MM.1S (cell line): ENCODE data around the gene ZNF446.
A peak's percentile ranks its signal among the peaks of the same experiment; 100 is the strongest.
"Not testable (repeated sequence)": the region's sequence is repeated elsewhere in the genome, so short reads cannot be mapped to it uniquely, and the experiment has no call there.

Experiments used
- DNase-seq: peaks from one replicate; pipeline ENCODE4 v3.0.0-alpha.2; 2015
- H2AFZ ChIP-seq: fragments of 300-600 bp; sonication (generic); 2 replicates; pipeline ENCODE4 v1.6.0; 2016; ENCODE audit warnings: antibody characterized with exemption, low read length
- H3F3A ChIP-seq: fragments of 300-600 bp; sonication (generic); 2 replicates; pipeline ENCODE4 v1.6.1; 2016; ENCODE audit warnings: mild to moderate bottlenecking, antibody characterized with exemption, low read length, moderate library complexity, mixed read lengths; ENCODE audit not compliant: insufficient read depth
- H3K27ac ChIP-seq: fragments of 300-600 bp; sonication (generic); 2 replicates; pipeline ENCODE4 v1.5.1; 2016; ENCODE audit warnings: mild to moderate bottlenecking, low read length
- H3K27me3 ChIP-seq: fragments of 300-600 bp; sonication (generic); replicated peaks from 2 replicates; pipeline ENCODE4 v1.6.0; 2016; ENCODE audit warnings: low read length; ENCODE audit not compliant: insufficient read depth
- H3K36me3 ChIP-seq: fragments of 300-600 bp; sonication (generic); replicated peaks from 2 replicates; pipeline ENCODE4 v1.6.1; 2016; ENCODE audit warnings: mild to moderate bottlenecking, low read length, mixed read lengths; ENCODE audit not compliant: insufficient read depth
- H3K4me1 ChIP-seq: fragments of 300-600 bp; sonication (generic); 2 replicates; pipeline ENCODE4 v1.6.1; 2016; ENCODE audit warnings: low read length, mixed read lengths
- H3K4me2 ChIP-seq: fragments of 300-600 bp; sonication (generic); 2 replicates; pipeline ENCODE4 v1.6.0; 2016; ENCODE audit warnings: low read depth, low read length
- H3K4me3 ChIP-seq: fragments of 300-600 bp; sonication (generic); 2 replicates; pipeline ENCODE4 v1.5.1; 2016; ENCODE audit warnings: low read length, mixed read lengths
- H3K79me2 ChIP-seq: fragments of 300-600 bp; sonication (generic); 2 replicates; pipeline ENCODE4 v1.6.1; 2016; ENCODE audit warnings: mixed run types, low read length, mixed read lengths
- H3K9ac ChIP-seq: fragments of 300-600 bp; sonication (generic); 2 replicates; pipeline ENCODE4 v1.6.1; 2016; ENCODE audit warnings: low read length, mixed read lengths
- H3K9me2 ChIP-seq: fragments of 300-600 bp; sonication (generic); replicated peaks from 2 replicates; pipeline ENCODE4 v1.6.1; 2016; ENCODE audit warnings: mild to moderate bottlenecking, low read length, mixed read lengths; ENCODE audit not compliant: insufficient read depth
- H3K9me3 ChIP-seq: fragments of 300-600 bp; sonication (generic); replicated peaks from 2 replicates; pipeline ENCODE4 v1.6.1; 2016; ENCODE audit warnings: mild to moderate bottlenecking, low read length, mixed read lengths; ENCODE audit not compliant: insufficient read depth
- H4K20me1 ChIP-seq: fragments of 300-600 bp; sonication (generic); 2 replicates; pipeline ENCODE4 v1.6.1; 2016; ENCODE audit warnings: mild to moderate bottlenecking, low read length, moderate library complexity, mixed read lengths; ENCODE audit not compliant: insufficient read depth
- EZH2 ChIP-seq: fragments of 300-600 bp; sonication (generic); optimal IDR thresholded peaks from 2 replicates; pipeline ENCODE3; 2017; ENCODE audit warnings: low read depth, mild to moderate bottlenecking, antibody characterized with exemption, low read length, mixed read lengths
- EZH2phosphoT487 ChIP-seq: fragments of 300-600 bp; sonication (generic); IDR thresholded peaks from 2 replicates; pipeline ENCODE4 v1.6.1; 2018; ENCODE audit warnings: antibody characterized with exemption, low read length
- TF ChIP-seq, protein P1 (sequence below): fragments of 300-600 bp; sonication (generic); IDR thresholded peaks from 2 replicates; pipeline ENCODE4 v1.5.1; 2016; ENCODE audit warnings: antibody characterized with exemption, low read length, mixed read lengths

ZNF446 gene

DNA sequence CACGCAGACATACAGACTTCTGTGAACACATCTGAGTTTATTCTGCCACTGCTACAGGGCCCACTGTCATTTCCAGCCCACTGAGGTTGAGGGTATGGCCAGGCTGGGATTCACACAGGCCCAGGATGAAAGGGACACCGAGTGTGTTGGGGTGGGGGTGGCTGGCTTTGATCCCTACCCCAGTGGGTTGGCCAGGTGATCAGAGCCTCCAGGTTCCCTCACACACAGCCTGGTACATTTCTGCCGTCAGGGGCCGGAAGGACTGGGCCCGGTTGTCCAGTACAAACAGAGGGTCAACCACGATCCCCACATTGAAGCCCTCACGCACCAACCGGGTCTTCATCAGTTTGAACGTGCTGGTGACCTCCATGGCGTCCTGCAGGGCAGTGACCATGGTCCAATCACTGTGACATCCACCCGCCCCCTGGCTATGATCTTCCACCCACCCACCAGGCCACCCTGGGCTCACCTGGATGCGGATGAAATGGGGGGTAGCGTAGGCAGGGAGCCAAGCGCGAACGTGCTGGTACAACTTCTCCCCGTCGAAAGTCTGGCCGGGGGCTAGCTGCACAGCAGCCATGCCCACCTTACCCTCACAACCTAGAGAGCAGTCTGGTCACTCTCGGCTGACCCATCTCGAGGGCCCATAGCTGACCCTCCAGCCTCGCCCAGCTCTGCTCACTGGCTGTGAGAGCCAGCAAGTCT is 22.3 kb downstream of the ZNF446 start:
- H3K4me2 ChIP-seq = peak overlapping the region; percentile 55; the same call in 1 of the 2 replicates
- no peaks in the 10 kb centered on the region for H3F3A ChIP-seq
- no peaks in the 10 kb centered on the region; the same call in 1 of the 2 replicates for H3K27me3 ChIP-seq
- no peaks in the 10 kb centered on the region for H3K4me1 ChIP-seq
- DNase-seq = no peak
- H3K9me2 ChIP-seq = no peaks in the 10 kb centered on the region
- no peak for TF ChIP-seq EZH2phosphoT487
- TF ChIP-seq, protein P1, sequence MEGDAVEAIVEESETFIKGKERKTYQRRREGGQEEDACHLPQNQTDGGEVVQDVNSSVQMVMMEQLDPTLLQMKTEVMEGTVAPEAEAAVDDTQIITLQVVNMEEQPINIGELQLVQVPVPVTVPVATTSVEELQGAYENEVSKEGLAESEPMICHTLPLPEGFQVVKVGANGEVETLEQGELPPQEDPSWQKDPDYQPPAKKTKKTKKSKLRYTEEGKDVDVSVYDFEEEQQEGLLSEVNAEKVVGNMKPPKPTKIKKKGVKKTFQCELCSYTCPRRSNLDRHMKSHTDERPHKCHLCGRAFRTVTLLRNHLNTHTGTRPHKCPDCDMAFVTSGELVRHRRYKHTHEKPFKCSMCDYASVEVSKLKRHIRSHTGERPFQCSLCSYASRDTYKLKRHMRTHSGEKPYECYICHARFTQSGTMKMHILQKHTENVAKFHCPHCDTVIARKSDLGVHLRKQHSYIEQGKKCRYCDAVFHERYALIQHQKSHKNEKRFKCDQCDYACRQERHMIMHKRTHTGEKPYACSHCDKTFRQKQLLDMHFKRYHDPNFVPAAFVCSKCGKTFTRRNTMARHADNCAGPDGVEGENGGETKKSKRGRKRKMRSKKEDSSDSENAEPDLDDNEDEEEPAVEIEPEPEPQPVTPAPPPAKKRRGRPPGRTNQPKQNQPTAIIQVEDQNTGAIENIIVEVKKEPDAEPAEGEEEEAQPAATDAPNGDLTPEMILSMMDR = no peak
- no peaks in the 10 kb centered on the region for H3K36me3 ChIP-seq
- H3K9me3 ChIP-seq = no peaks in the 10 kb centered on the region; the same call in 1 of the 2 replicates
- no peaks in the 10 kb centered on the region for H4K20me1 ChIP-seq
- H3K4me3 ChIP-seq = no peak overlapping the region; the same call in 1 of the 2 replicates
- H2AFZ ChIP-seq = 0 out of 2 replicates have a peak overlapping the region, but pooled peaks have one; percentile 35
- no peak overlapping the region for H3K9ac ChIP-seq
- H3K27ac ChIP-seq = no peak overlapping the region
- H3K79me2 ChIP-seq = no peaks in the 10 kb centered on the region

DNA sequence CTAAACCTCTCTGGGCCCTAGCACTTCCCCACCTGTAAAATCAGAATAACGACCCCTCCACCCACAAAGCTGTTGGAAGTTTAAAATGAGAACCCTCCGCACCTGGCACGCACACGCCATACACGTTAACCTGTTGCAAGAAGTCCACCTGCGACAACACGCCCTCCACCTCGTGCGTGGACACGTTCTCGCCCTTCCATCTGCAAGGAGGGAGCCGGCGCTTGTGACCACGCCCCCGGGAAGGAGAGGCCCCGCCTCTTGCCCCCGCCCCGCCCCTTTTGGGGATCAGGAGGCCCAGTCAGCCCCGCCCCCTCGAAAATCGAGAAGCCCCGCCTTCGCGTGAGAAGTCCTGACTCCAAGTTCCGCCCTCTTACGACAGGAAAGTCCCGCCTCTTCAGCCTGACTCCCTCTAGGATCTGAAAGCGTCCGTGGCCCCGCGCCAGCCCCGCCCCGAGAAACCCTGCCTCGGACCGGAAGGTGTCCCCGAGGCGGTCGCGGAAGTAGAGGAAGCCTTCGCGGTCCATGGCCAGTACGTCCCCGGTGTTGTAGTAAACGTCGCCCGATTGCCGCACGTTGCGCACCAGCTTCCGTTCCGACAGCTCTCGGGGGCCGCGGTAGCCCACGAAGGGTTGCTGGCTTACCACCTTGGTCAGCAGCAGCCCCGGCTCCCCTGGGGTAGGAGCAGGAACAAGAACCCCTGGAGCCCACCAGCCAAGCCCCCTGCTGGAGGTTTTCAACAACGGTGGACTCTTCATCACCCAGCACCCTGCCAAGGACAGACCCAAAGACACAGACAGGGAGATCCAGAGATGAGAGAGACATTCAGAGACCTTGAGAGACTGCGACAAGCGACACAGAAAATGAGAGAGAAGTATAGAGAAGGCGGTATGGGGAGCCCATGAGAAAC is 23.1 kb downstream of the ZNF446 start:
- H3K27ac ChIP-seq = no peak overlapping the region
- peak overlapping the region; percentile 40; the same call in 1 of the 2 replicates for H3K4me3 ChIP-seq
- no peaks in the 10 kb centered on the region; the same call in 1 of the 2 replicates for H3K27me3 ChIP-seq
- H3K9me2 ChIP-seq = no peaks in the 10 kb centered on the region
- peak overlapping the region; percentile 78; the same call in 1 of the 2 replicates for H2AFZ ChIP-seq
- no peaks in the 10 kb centered on the region for H4K20me1 ChIP-seq
- no peak overlapping the region for H3K9ac ChIP-seq
- no peaks in the 10 kb centered on the region for H3K4me1 ChIP-seq
- no peaks in the 10 kb centered on the region; the same call in 1 of the 2 replicates for H3K9me3 ChIP-seq
- DNase-seq = peak; percentile 58
- H3K79me2 ChIP-seq = no peaks in the 10 kb centered on the region
- H3F3A ChIP-seq = no peaks in the 10 kb centered on the region
- peak overlapping the region; percentile 55; the same call in 1 of the 2 replicates for H3K4me2 ChIP-seq
- TF ChIP-seq, protein P1 = no peak
- no peak for TF ChIP-seq EZH2
- no peak for TF ChIP-seq EZH2phosphoT487
- H3K36me3 ChIP-seq = no peaks in the 10 kb centered on the region

DNA sequence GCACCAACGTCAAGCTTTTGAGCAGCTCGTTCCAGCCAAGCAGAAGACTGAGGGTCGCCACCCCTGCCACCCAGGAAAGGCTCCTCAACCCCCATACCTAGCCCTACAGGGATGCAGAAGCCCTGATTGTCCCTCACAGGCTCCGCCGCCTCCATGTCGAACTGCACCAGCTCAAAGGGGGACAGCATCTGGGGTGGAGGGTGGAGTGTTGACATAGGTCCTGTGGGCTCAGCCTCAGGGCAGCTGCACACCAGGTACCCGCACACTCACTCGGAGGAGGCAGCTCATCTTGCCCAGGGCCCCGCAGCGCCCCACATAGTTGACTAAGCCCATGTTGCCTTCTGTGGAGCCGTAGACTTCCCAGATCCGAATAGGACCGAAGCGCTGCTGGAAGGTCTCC is 24.1 kb downstream of the ZNF446 start:
- no peaks in the 10 kb centered on the region for H3K36me3 ChIP-seq
- no peaks in the 10 kb centered on the region for H4K20me1 ChIP-seq
- H3K27me3 ChIP-seq = no peaks in the 10 kb centered on the region
- no peak overlapping the region for H3K27ac ChIP-seq
- no peak overlapping the region for H3K4me2 ChIP-seq
- no peak overlapping the region for H3K9ac ChIP-seq
- no peak overlapping the region for H2AFZ ChIP-seq
- no peak for DNase-seq
- H3K4me1 ChIP-seq = no peaks in the 10 kb centered on the region
- H3F3A ChIP-seq = no peaks in the 10 kb centered on the region
- no peaks in the 10 kb centered on the region for H3K79me2 ChIP-seq
- H3K4me3 ChIP-seq = no peak overlapping the region
- no peaks in the 10 kb centered on the region for H3K9me2 ChIP-seq
- no peaks in the 10 kb centered on the region; the same call in 1 of the 2 replicates for H3K9me3 ChIP-seq
- TF ChIP-seq EZH2 (no peak), EZH2phosphoT487 (no peak)
- TF ChIP-seq, protein P1 = no peak

DNA sequence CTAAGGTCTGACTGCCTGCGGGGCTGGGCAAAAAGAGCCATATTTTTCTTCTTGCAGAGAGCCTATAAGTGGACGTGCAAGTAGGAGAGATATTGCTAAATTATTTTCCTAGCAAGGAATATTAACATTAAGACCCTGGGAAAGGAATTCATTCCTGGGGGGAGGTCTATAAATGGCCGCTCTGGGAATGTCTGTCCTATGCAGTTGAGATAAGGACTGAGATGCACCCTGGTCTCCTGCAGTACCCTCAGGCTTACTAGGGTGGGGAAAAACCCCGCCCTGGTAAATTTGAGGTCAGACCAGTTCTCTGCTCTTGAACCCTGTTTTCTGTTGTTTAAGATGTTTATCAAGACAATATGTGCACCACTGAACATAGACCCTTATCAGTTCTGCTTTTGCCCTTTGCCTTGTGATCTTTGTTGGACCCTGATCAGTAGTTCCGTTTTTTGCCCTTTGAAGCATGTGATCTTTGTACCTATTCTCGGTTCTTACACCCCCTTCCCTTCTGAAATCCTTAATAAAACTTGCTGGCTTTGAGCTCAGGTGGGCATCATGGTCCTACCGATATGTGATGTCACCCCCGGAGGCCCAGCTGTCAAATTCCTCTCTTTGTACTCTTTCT is 31.6 kb downstream of the ZNF446 start:
- not testable (repeated sequence) for H3K36me3 ChIP-seq

More for the DNA sequence above, 31.6 kb downstream of the ZNF446 start:
- not testable (repeated sequence) for H3K27me3 ChIP-seq, H3K4me3 ChIP-seq, H3K9me3 ChIP-seq, H4K20me1 ChIP-seq, H3K9me2 ChIP-seq, H3K4me1 ChIP-seq, DNase-seq, H3K27ac ChIP-seq, H2AFZ ChIP-seq, H3K9ac ChIP-seq, H3F3A ChIP-seq, H3K4me2 ChIP-seq, H3K79me2 ChIP-seq
